Effector CD8-positive, alpha-beta T cell (primary cell): Measurements from ENCODE around the gene SKI.
A peak's percentile ranks its signal among the peaks of the same experiment; 100 is the strongest.

Source experiments
- DNase-seq: peaks from one replicate; lab custom pipeline; 2025; lab: John Stamatoyannopoulos, UW

SKI gene

GRCh38 chr1:2194319-2194897, 33.7 kb upstream of the SKI start, which contains the start of gene FAAP20:
Gene FAAP20 (minus strand): TSS chr1:2194772. CDS start chr1:2194749, 23 bp downstream.
- DNase-seq: peak; percentile 72

- peak; percentile 74 for DNase-seq
Measured at GRCh38 chr1:2194898-2195673, 33.0 kb upstream of the SKI start.

GRCh38 chr1:2195785-2196184, 32.3 kb upstream of the SKI start:
- DNase-seq: no peak

- DNase-seq: no peak
Measured at GRCh38 chr1:2196901-2197638, 31.0 kb upstream of the SKI start.

DNA sequence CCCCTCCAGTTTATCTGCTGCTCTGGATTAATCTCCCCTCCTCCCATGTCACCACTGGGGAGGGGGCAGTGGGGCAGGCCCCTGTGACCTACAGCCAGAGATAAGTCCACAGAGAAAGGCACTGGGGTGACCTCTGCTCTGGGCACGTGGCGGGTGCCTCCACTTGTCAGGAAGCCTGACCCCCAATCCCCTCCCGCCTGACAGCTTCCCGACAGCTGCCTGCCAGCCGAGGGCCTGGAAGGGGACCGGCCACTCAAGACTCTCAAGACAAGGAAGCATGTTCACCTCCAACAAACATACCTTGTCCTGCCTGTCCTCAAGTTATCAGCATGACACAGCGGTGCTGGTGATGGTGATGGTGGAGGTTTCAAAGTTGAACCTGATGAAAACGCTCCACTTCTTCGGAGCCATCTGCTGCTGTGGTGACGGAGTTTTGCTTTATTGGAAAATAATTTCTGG, 30.4 kb upstream of the SKI start:
- DNase-seq: no peak

- DNase-seq: no peak
Measured at GRCh38 chr1:2198571-2198970, 29.5 kb upstream of the SKI start.

- peak; percentile 60 for DNase-seq
Measured at GRCh38 chr1:2199042-2199810, 28.9 kb upstream of the SKI start.

- no peak for DNase-seq
Measured at GRCh38 chr1:2200308-2200943, 27.7 kb upstream of the SKI start.

DNA sequence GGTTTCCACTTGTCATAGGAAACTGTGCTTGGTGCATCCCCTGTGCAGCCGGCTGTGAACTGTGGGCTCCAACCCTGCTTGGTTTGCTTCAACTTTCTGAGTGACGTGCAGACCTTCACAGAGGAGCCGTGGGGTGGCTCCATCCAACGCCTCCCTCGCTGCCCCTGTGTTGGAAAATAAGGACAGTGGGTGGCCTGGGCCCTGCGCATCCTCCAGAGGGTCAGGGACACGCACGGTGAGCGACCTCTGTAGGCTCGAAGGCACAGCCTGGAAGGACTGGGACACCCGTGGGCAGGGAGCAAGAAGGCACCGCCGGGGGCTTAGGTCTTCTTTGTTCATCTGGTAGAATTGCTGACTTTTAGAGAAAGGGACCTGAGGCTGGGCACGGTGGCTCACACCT, 27.1 kb upstream of the SKI start:
- no peak for DNase-seq

DNA sequence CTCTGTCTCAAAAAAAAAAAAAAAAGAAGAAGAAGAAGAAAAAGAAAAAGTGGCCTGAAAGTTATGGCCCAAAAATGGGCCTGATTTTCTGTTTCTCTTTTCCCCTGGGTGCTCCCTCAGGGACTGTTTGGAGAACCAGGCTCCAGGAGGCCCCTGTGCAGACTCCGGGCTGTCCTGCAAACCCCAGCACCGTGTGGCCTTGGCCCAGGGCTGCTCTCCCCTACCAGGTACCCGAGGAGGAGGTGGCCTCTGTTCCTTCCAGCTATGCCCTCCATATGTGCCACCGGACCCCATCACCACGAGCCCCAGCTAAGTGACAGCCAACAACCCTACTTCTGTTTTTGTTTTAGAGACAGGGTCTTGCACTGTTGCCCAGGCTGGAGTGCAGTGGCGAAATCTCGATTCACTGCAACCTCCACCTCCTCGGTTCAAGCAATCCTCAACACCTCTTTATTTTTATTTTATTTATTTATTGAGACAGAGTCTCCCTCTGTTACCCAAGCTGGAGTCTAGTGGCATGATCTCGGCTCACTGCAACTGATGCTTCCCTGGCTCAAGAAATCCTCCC, 26.0 kb upstream of the SKI start:
- DNase-seq: no peak

DNA sequence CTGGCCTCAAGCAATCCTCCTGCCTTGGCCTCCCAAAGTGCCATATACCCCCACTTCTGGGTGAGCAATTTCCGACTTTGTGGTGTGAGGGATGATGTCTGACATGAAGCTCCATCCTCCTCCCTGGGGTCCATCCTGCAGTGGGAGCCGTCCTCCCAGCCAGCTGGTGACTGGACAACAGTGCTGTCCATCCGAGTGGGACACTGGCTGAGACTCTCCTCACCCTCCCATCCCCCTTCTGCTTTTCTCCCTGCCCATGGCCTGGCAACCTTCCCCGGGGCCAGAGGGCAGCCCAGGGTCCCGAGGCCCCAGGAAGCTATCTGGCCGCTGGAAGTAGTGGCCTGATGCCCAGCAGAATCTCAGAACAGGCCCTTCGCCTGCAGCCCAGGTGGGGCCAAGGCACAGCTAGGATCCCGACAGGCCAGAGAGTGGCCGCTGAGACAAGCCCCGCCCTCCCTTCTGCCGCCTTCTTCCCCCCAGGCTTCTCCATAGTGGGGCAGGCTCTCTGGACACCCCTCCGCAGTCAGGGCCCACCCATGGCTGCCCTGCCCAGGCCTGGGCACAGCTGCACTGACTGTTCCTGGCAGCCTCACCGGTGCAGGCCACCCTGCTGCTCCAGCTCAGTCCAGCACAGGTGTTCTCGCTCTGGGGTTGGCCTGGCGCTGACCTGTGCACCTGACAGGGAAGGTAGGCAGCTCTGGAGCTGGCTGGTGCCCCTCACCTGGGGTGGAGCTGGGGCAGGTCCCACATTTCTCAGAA, 25.1 kb upstream of the SKI start:
- DNase-seq: no peak

- no peak for DNase-seq
Measured at GRCh38 chr1:2203671-2204414, 24.3 kb upstream of the SKI start.

DNA sequence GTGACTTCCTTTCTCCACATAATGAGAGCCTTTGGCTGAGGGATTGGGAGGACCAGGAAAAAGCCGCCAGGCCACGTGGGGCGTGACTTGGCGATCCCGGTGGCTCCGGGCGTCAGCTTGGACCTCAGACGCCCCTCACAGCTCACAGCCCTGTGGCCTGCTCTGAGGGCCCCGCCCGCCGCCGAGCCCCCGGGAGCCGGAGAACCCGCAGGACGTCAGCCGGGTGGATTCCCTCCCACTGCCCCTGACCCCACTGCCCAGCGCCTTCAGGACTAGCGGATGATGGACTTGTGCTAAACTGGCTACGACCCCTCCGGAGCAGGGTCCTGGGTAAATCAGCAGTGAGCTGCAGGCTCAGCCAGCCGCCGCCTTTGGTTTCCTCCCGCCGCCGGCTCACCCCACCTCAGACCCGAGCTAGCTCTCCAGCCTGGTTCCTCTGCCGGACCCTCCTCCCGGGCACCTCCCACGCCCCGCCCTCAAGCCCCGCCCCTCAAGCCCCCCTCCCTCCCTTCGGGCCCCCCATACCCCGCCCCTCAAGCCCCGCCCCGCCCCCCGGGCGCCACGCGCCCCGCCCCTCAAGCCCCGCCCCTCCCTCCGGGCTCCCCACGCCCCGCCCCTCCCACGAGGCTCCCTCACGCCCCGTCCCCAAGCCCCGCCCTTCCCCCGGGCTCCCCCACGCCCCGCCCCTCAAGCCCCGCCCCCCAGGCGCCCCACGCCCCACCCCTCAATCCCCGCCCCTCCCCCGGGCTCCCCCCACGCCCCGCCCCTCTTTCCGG, 23.5 kb upstream of the SKI start:
- DNase-seq: peak; percentile 96

DNA sequence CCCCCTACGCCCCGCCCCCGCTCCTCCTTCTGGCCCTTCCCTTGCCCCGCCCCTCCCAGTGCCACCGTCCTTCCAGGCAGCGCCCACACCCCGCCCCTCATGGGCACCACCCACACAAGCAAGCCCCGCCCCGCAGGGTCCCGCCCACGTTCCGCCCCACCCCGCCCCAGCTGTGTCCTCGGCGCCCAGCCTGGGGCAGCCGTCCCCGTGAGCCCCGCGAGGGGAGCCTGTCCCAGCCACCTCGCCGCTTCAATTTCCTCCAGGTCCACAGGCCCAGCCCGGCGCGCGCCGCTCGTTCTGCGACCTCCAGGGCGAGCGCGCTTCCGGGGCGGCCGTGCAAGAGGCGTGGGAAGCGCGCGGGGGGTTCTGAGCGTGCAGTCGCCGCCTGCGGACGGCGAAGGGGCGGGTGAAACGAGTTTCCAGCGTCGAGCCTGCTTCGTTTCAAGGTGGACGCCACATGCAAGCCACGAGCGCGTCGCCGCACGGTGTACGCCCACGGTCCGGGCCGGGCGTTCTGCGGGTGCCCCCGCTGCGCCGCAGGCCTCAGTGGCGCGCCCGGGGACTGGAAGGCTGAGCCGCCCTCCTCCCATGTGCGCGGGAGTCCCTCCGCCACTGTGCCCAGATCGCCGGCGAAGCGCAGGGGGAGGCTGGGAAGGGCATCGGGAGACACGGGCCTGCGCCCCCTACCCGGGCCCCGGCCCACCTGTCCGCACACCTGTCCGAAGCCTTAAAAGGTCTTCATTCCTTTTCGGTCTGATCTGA, 22.7 kb upstream of the SKI start:
- peak; percentile 96 for DNase-seq

- no peak for DNase-seq
Measured at GRCh38 chr1:2206813-2207487, 21.2 kb upstream of the SKI start.

GRCh38 chr1:2208309-2209239, 19.5 kb upstream of the SKI start:
- DNase-seq: no peak
